Subcutaneous adipose tissue (tissue), 4 donors: ENCODE data around the gene GPR153. TPM values are rescaled to one million over a fixed set of nuclear protein-coding genes. Genes with fewer than 3 reads are reported as not detected.

Experiments used
- CTCF ChIP-seq: fragments of 450-650 bp; IDR thresholded peaks from one replicate; pipeline ENCODE4 v1.5.1; 2016; ENCODE audit warnings: low read depth, mild to moderate bottlenecking, control low read depth, antibody characterized with exemption, moderate library complexity
- total RNA-seq, 4 donors: library from RNA; depleted of rRNA; stranded (reverse); fragments of >200 nt; gene quantifications; one replicate each; pipeline ENCODE4 v1.1.0, GENCODE V29; 2016

The GPR153 gene
- total RNA-seq, 4 donors from 2014 or later, result 8.2 to 37.9 (median 16.0) TPM

GRCh38 chr1:6241887-6242740, 18.8 kb downstream of the GPR153 start:
- TF ChIP-seq CTCF, result no peak

DNA sequence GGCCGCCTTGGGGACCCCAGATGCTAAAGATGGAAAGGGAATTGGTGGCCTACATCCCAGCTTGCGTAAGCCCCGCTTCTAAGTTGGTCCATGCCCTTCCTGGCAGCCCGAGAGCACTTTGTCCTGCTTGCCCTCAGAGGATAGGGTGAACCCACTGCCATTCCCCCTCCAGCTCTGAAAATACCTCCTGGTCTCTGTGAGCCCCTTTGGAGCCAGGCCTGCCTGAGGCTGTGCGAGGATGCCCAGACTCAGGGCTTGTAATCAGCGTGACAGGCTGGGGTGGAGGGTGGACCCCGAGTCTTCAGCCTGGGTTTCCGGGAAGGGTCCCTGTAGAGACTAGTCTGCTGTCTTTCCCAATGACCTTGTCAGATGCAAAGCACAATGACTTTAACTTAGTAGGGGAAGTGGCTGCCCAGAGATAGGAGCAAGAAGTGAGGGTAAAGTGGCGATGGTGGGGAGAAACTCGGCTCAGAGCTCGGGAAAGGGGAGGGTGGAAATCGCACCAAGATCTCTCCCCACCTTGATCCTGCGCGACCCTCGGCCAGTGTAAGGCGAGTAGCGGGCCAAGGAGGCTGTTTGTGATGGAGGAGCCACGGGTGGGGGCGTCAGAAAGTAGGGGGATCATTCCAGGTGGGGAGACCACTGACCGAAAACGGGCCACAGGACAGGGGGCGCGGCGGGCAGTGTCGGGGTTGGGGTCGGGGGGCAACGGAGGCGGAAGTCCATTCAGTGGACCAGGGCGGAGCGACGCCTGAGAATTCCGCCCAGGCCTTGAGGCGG, 19.6 kb downstream of the GPR153 start:
- TF ChIP-seq CTCF, result no peak

GRCh38 chr1:6239950-6240768, 20.7 kb downstream of the GPR153 start:
- TF ChIP-seq CTCF, result no peak

DNA sequence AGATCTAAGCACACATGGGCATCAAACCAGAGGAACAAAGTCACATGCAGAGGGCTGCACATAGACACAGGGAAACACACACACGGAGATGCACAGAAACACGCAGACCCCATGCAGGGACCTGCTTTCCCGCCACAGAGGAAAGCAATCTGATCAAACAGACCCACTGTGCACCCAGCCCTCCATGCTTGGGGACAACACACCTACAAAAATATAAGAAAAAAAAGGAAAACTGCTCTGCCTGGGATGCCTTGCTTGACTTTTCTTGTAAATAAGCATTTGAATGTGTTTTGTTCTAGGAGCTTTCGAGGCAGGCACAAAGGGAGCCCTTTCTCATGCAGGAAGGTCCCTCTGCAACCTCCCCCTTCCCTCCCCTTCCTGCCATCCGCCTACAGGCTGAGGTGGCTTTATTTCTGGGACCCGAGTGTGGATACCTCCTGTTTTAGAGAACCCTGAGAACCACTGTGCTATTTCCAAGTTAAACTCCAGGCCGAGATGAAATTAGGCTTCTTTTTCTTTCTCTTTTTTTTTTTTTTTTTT, 21.6 kb downstream of the GPR153 start:
- no peak for TF ChIP-seq CTCF

DNA sequence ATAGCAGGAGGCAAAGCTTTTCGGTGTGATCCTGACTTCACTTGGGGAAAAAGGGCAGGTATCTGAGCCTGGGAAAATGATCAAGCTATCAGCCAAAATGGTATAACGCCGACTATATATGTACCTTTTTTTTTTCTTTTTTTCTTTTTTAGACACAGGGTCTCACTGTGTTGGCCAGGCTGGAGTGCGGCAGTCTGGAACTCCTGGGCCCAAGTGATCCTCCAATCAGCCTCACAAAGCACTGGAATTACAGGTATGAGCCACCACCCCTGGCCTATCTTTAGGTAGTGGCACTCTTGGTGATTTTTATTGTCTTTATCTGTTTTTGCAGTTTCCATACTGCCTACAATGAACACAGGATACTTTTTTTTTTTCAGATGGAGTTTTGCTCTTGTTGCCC, 23.8 kb downstream of the GPR153 start:
- no peak for TF ChIP-seq CTCF

DNA sequence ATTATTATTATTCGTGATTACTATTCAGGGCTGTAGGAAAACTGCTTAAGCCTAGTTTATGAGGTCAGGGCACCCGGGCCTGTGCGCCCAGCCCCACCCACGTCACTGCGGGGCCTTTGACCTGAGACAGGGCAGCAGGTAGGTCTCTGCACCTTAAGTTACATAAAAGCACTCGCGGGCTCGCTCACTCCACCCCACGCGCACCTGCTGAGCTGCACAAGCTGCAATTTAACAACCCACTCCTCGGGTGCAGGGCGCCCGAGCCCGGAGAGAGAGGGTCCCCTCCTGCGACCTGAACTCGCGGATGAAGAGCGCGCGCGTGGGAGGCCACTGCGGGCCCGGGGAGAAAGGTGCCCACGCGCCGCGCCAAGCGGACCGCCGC, 25.6 kb downstream of the GPR153 start:
- no peak for TF ChIP-seq CTCF
